Ovary (tissue), 9 donors: ENCODE measurements around the gene TUBA3C. TPM values are rescaled to one million over a fixed set of nuclear protein-coding genes. Genes with fewer than 3 reads are reported as not detected.

Experiments used
- DNase-seq, 5 donors: peaks; one replicate each; pipeline ENCODE4 v3.0.0-alpha.2; 2019 to 2020
- H3K27ac ChIP-seq, 2 donors: fragments of 200-600 bp; one replicate each; pipeline versions ENCODE4 v1.5.1 to v1.8.0; 2019 to 2022
- H3K27me3 ChIP-seq: fragments of 200-600 bp; one replicate; pipeline ENCODE4 v1.8.0; 2022
- H3K36me3 ChIP-seq: fragments of 200-600 bp; sonication (generic); one replicate; pipeline ENCODE4 v1.5.1; 2019
- H3K4me1 ChIP-seq: one replicate; pipeline ENCODE4 v1.8.1; 2013; ENCODE audit warnings: mild to moderate bottlenecking, moderate library complexity; ENCODE audit not compliant: insufficient read depth
- H3K4me3 ChIP-seq: fragments of 200-600 bp; sonication (generic); one replicate; pipeline ENCODE4 v1.5.1; 2017
- H3K9me3 ChIP-seq, 2 donors: fragments of 200-600 bp in 1 of 2; sonication (generic) in 1 of 2; one replicate each; pipeline versions ENCODE4 v1.5.1 to v1.8.1; 2013 to 2019; ENCODE audit warnings: mild to moderate bottlenecking in 1 of 2, moderate library complexity in 1 of 2
- EP300 ChIP-seq: sonication (generic); formaldehyde crosslinking; IDR thresholded peaks from one replicate; pipeline ENCODE4 v1.6.1; 2017; ENCODE audit warnings: antibody characterized with exemption
- POLR2A ChIP-seq: fragments of 450-650 bp; IDR thresholded peaks from one replicate; pipeline ENCODE4 v1.6.1; 2017; ENCODE audit warnings: antibody characterized with exemption, mild to moderate bottlenecking, moderate library complexity
- WGBS, 3 donors: extraction: QIAGEN DNeasy Blood & Tissue Kit in 1 of 3; methylation state at CpG; one replicate each; pipeline versions ENCODE4 v1.1.5 to v1.1.7; 2013 to 2017; 5-methylcytosine and 5-hydroxymethylcytosine counted together
- intact Hi-C, 4 donors: fragments of 100-400 bp; cut with DNase I; formaldehyde crosslinking; loops; one replicate each; pipeline versions ENCODE4 v1.11.0 to v1.15.1; 2022 to 2023
- polyA plus RNA-seq, 2 donors: library from polyadenylated mRNA; stranded (reverse); fragments of 200-250 nt in 1 of 2; fragments of 350-450 nt in 1 of 2; fragmentation: Illumina TruSeq in 1 of 2; extraction: RNeasy Lipid Tissue Mini Kit (QIAGEN cat#74804) in 1 of 2; gene quantifications; one replicate each; pipeline ENCODE4 v1.2.3, GENCODE V29; 2013 to 2014
- total RNA-seq, 7 donors: library from RNA; depleted of rRNA in 2 of 7; stranded (reverse); fragments of >200 nt in 2 of 7; fragmentation: NEBNext Ultra II Directional in 3 of 7; extraction: Animal tissue kit (Norgen Biotek cat#: 25700) in 3 of 7; gene quantifications; one replicate each; pipeline versions ENCODE4 v1.1.0 to v1.2.4, GENCODE V29; 2016 to 2023
- TF ChIP-seq, protein P1 (sequence below), 3 donors: fragments of 450-650 bp in 2 of 3; fragments of 200-600 bp in 1 of 3; IDR thresholded peaks; one replicate each; pipeline versions ENCODE4 v1.5.1 to v1.8.0; 2016 to 2022; ENCODE audit warnings: antibody characterized with exemption in 3 of 3, mild to moderate bottlenecking in 1 of 3
- donor health status: DM: no; HTN: no; CAD: no; lungs with moderate emphysema.
- donor health status: DM: no; HTN: no; CAD: no.
- donor health status: Bipolar disorder and iron deficiency.
- donor health status: DM: yes; HTN: yes; CAD: no.
- donor health status: DM: no; HTN: no; CAD: no.
- donor health status: DM: yes; HTN: yes; CAD: no.

Gene TUBA3C
- total and polyA plus RNA-seq, 9 donors: not detected

DNA sequence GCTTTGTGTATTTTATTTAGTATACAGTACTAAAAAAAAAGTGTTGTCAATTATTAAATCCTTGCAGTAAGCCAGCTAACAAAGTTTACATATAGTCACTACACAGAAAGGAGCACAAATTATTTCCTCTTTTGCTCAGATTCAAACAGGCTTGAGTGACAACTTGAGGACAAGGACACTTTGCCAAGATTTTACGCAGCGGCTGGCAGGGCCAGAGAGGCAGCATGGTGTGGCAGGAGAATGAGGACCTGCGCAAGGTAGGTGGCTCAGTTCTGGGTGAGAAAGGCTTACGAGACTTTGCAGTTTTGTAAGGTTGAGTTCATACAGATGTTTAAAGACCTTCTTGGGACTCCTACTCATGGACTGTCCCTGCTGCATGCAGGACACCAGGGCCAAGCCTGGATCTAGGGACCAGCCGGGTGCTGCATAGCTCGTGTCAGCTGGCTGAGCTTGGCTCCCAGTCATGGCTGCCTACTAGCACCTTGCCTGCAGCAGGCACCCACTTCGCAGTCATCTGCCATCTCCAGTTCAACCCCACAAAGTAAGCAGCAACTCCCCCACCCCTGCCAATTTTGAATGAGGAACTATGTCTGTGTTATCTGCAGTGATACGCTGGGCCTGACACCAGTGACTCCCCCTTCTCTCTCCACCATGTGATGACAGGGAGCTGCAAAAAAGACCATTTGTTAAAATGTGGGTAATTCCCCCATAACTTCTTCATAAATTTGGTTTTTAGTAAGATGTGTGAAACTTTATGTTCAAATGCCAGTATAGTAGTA is 3.7 kb upstream of the TUBA3C start:
- Histone ChIP-seq H3K27ac (no peak overlapping the region), H3K4me3 (no peak overlapping the region), H3K27me3 (no peaks in the 10 kb centered on the region), H3K9me3 (no peaks in the 10 kb centered on the region), H3K4me1 (no peaks in the 10 kb centered on the region), H3K36me3 (no peaks in the 10 kb centered on the region)
- no peak for TF ChIP-seq EP300
- no peak for TF ChIP-seq POLR2A
- TF ChIP-seq, protein P1, sequence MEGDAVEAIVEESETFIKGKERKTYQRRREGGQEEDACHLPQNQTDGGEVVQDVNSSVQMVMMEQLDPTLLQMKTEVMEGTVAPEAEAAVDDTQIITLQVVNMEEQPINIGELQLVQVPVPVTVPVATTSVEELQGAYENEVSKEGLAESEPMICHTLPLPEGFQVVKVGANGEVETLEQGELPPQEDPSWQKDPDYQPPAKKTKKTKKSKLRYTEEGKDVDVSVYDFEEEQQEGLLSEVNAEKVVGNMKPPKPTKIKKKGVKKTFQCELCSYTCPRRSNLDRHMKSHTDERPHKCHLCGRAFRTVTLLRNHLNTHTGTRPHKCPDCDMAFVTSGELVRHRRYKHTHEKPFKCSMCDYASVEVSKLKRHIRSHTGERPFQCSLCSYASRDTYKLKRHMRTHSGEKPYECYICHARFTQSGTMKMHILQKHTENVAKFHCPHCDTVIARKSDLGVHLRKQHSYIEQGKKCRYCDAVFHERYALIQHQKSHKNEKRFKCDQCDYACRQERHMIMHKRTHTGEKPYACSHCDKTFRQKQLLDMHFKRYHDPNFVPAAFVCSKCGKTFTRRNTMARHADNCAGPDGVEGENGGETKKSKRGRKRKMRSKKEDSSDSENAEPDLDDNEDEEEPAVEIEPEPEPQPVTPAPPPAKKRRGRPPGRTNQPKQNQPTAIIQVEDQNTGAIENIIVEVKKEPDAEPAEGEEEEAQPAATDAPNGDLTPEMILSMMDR (IDR thresholded peaks at IDR 0.05): no peak
- intact Hi-C loops: no loop called here
- no peak for DNase-seq
- 74 to 82% (median 81%) methylated on average over 8 of the region's 8 CpGs for WGBS, 3 donors

DNA sequence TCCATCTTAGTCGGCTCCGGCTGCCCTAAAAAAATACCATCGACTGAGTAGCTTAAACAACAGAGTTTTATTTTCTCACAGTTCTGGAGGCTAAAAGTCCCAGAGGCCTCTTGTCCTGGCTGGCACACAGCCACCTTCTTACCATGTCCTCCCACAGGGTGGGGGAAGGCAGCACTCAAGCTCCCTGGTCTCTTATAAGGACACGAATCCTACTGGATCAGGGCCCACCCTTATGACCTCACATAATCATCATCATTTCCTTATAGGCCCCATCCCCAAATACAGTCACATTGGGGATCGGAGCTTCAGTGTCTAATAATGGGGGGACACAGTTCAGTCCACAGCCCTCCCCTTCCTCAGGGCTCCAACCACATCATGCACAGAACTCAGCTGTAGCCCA is 2.6 kb upstream of the TUBA3C start:
- WGBS, 3 donors: 87 to 88% (median 87%) methylated on average over 5 of the region's 5 CpGs
- intact Hi-C loops: no loop called here
- no peaks in the 10 kb centered on the region for H3K9me3 ChIP-seq
- DNase-seq: no peak
- H3K27me3 ChIP-seq: no peaks in the 10 kb centered on the region
- H3K4me3 ChIP-seq: no peak overlapping the region
- H3K36me3 ChIP-seq: no peaks in the 10 kb centered on the region
- TF ChIP-seq, protein P1 (IDR thresholded peaks at IDR 0.05): no peak
- TF ChIP-seq EP300 (no peak), POLR2A (no peak)
- H3K4me1 ChIP-seq: no peaks in the 10 kb centered on the region
- no peak overlapping the region for H3K27ac ChIP-seq

DNA sequence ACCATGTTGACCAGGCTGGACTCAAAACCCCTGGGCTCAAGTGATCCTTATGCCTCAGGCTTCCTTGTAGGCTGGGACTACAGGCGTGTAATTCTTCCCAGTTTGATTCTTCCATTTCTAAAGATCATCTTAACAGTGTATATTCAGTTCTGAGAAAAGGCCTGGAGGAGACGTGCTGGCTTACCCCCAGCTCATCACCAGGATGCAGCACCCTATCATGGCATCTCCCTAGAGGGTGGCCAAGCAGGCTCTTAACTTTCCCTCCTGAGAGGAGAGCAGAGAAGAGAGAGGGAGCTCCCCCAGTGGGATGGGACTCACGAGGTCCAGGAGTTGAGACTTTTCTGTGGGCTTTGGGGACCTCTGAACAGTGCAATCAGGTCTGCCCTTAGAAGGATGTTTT is 2.1 kb upstream of the TUBA3C start:
- Histone ChIP-seq H3K27ac (no peak overlapping the region), H3K36me3 (no peaks in the 10 kb centered on the region), H3K4me3 (no peak overlapping the region), H3K9me3 (no peaks in the 10 kb centered on the region), H3K4me1 (no peaks in the 10 kb centered on the region), H3K27me3 (no peaks in the 10 kb centered on the region)
- WGBS, 3 donors: 37 to 55% (median 47%) methylated on average over 3 of the region's 3 CpGs
- no peak for DNase-seq
- intact Hi-C loops: no loop called here
- TF ChIP-seq EP300 (no peak), POLR2A (no peak)
- TF ChIP-seq, protein P1 (IDR thresholded peaks at IDR 0.05): no peak

DNA sequence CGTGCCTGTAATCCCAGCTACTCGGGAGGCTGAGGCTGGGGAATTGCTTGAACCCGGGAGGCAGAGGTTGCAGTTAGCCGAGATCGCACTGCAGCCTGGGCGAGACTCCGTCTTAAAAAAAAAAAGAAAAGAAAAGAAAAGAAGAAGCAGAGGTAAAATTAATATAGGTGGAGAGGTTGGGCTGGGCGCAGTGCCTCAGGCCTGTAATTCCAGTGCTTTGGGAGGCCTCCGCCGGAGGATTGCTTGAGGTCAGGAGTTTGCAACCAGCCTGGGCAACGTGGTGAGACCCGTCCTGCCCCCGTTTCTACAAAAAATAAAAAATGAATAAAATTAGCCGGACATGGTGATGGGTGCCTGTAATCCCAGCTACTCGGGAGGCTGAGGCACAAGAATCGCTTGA is 912 bp upstream of the TUBA3C start:
- no peaks in the 10 kb centered on the region for H3K36me3 ChIP-seq
- WGBS, 3 donors: 86 to 89% (median 89%) methylated on average over 16 of the region's 16 CpGs
- no peaks in the 10 kb centered on the region for H3K27me3 ChIP-seq
- H3K4me1 ChIP-seq: no peaks in the 10 kb centered on the region
- no peak overlapping the region for H3K27ac ChIP-seq
- H3K9me3 ChIP-seq: no peaks in the 10 kb centered on the region
- no peak overlapping the region for H3K4me3 ChIP-seq
- TF ChIP-seq, protein P1 (IDR thresholded peaks at IDR 0.05): no peak
- TF ChIP-seq EP300 (no peak), POLR2A (no peak)
- intact Hi-C loops: no loop called here
- no peak for DNase-seq
